K562 (cell line): ENCODE measurements around the gene KDF1. TPM values are rescaled to one million over a fixed set of nuclear protein-coding genes. Genes with fewer than 3 reads are reported as not detected.

Experiments
- ATAC-seq: fragments of 200-7000 bp; cut with Tn5 transposase; 3 replicates; pipeline ENCODE4 v1.9.1; 2020; ENCODE audit warnings: moderate library complexity
- BruUV-seq: library from RNA; stranded (reverse); fragments of 400-500 nt; replicated peaks from 2 replicates; lab custom pipeline; 2021; lab: Mats Ljungman, UMichigan
- CTCF ChIA-PET: fragments of 300-600 bp; formaldehyde crosslinking; extraction: SDS; loops from one replicate; lab custom pipeline; 2021; ENCODE audit warnings: low intra/inter-chr PET ratio; lab: Yijun Ruan, JAX
- POLR2A ChIA-PET: fragments of 300-600, 350-650 bp; sonication (Branson Sonifier 250); formaldehyde crosslinking; extraction: SDS; loops from one replicate; lab custom pipeline; 2021; ENCODE audit warnings: antibody characterized with exemption, inconsistent platforms; lab: Yijun Ruan, JAX
- DNase-seq, 4 experiments: peaks; one replicate each; pipeline versions ENCODE4 v3.0.0 to v3.0.0-alpha.2; 2011 to 2018; ENCODE audit warnings: low spot score in 3 of 4, mixed read lengths in 3 of 4; ENCODE audit errors: extremely low read depth in 1 of 4
- FAIRE-seq: peaks from 2 replicates; lab custom pipeline; 2011; peaks lifted over from hg19 to GRCh38; lab: Jason Lieb, UNC
- H2AFZ ChIP-seq: 2 replicates; pipeline ENCODE4 v1.6.0; 2011; ENCODE audit warnings: low read depth, low read length, control low read depth, inconsistent platforms
- H3K27ac ChIP-seq: fragments of 200-600 bp; 3 replicates; pipeline ENCODE4 v1.8.0; 2011; ENCODE audit warnings: low read depth, mild to moderate bottlenecking, control low read depth, inconsistent platforms, low read length, moderate library complexity, mixed read lengths; ENCODE audit errors: extremely low read depth
- H3K27me3 ChIP-seq, 2 experiments: fragments of 300-600 bp in 1 of 2; 2 replicates in 1 of 2; 3 replicates in 1 of 2; pipeline versions ENCODE4 v1.6.0 to v1.8.0; 2011; ENCODE audit warnings: inconsistent platforms in 2 of 2, low read length in 2 of 2, mild to moderate bottlenecking in 1 of 2, mixed read lengths in 1 of 2, moderate library complexity in 1 of 2; ENCODE audit not compliant: control insufficient read depth in 2 of 2, insufficient read depth in 2 of 2
- H3K36me3 ChIP-seq: fragments of 300-600 bp; 3 replicates; pipeline ENCODE4 v1.8.0; 2011; ENCODE audit warnings: mild to moderate bottlenecking, low read length, inconsistent platforms; ENCODE audit not compliant: control insufficient read depth, insufficient read depth
- H3K4me1 ChIP-seq, 2 experiments: fragments of 200-600 bp in 1 of 2; replicated peaks in 1 of 2; 2 replicates in 1 of 2; 3 replicates in 1 of 2; pipeline versions ENCODE4 v1.5.1 to v1.8.0; 2011; ENCODE audit warnings: inconsistent platforms in 2 of 2, low read length in 2 of 2, mild to moderate bottlenecking in 1 of 2, mixed read lengths in 1 of 2, moderate library complexity in 1 of 2; ENCODE audit not compliant: control insufficient read depth in 2 of 2, insufficient read depth in 2 of 2
- H3K4me2 ChIP-seq: 2 replicates; pipeline ENCODE4 v1.6.1; 2011; ENCODE audit warnings: low read length, control low read depth, inconsistent platforms, mixed read lengths; ENCODE audit not compliant: insufficient read depth
- H3K4me3 ChIP-seq: fragments of 200-600 bp; sonication (generic), shearing (Covaris generic); 2 replicates; pipeline ENCODE4 v1.5.1; 2016; ENCODE audit warnings: control low read depth, inconsistent platforms
- H3K79me2 ChIP-seq: fragments of 200-600 bp; 3 replicates; pipeline ENCODE4 v1.8.0; 2011; ENCODE audit warnings: low read length, inconsistent platforms; ENCODE audit not compliant: control insufficient read depth, insufficient read depth
- H3K9ac ChIP-seq, 2 experiments: 2 replicates each; pipeline versions ENCODE4 v1.6.0 to v1.6.1; 2011; ENCODE audit warnings: low read depth in 2 of 2, low read length in 2 of 2, control low read depth in 1 of 2, inconsistent platforms in 1 of 2, mild to moderate bottlenecking in 1 of 2, mixed read lengths in 1 of 2; ENCODE audit not compliant: insufficient read depth in 1 of 2
- H3K9me1 ChIP-seq: one replicate; pipeline ENCODE4 v1.6.0; 2011; ENCODE audit warnings: inconsistent platforms, mild to moderate bottlenecking, low read length, moderate library complexity; ENCODE audit not compliant: control insufficient read depth, insufficient read depth
- H3K9me3 ChIP-seq: replicated peaks from 2 replicates; pipeline ENCODE4 v1.5.1; 2011; ENCODE audit warnings: low read depth, low read length, inconsistent platforms; ENCODE audit not compliant: control insufficient read depth, insufficient read depth
- H4K20me1 ChIP-seq: replicated peaks from 2 replicates; pipeline ENCODE4 v1.6.1; 2011; ENCODE audit warnings: low read length, inconsistent platforms, mixed read lengths; ENCODE audit not compliant: control insufficient read depth, insufficient read depth
- CREB3 ChIP-seq: fragments of 450-650 bp; conservative IDR thresholded peaks from 2 replicates; pipeline ENCODE4 v1.6.1; 2016; ENCODE audit warnings: missing genetic modification characterization, low read depth, mild to moderate bottlenecking, missing compliant biosample characterization, moderate library complexity
- DMBX1 ChIP-seq: fragments of 250-450 bp; sonication (Bioruptor Pico); IDR thresholded peaks from 2 replicates; pipeline ENCODE4 v1.8.0; 2022; ENCODE audit warnings: inconsistent platforms, mild to moderate bottlenecking, moderate library complexity, borderline replicate concordance
- HNRNPUL1 ChIP-seq: fragments of 200-400 bp; formaldehyde crosslinking; IDR thresholded peaks from 2 replicates; pipeline ENCODE4 v1.6.1; 2017; ENCODE audit warnings: low read length
- KAT8 ChIP-seq: fragments of 450-650 bp; IDR thresholded peaks from 2 replicates; pipeline ENCODE4 v1.6.1; 2016; ENCODE audit warnings: low read depth, mild to moderate bottlenecking
- MCM2 ChIP-seq: fragments of 450-650 bp; IDR thresholded peaks from 2 replicates; pipeline ENCODE4 v1.6.1; 2017; ENCODE audit warnings: low read depth, mild to moderate bottlenecking
- MECOM ChIP-seq: fragments of 250-450 bp; sonication (Bioruptor Pico); IDR thresholded peaks from 2 replicates; pipeline ENCODE4 v1.8.0; 2022; ENCODE audit warnings: inconsistent platforms
- MYC ChIP-seq, 2 experiments: fragments of 250-450 bp in 1 of 2; sonication (Bioruptor Pico) in 1 of 2; IDR thresholded peaks; 2 replicates each; pipeline versions ENCODE4 v1.5.1 to v1.6.1; 2012 to 2021; ENCODE audit warnings: low read depth in 2 of 2, borderline replicate concordance in 1 of 2, improper control_type of control experiment in 1 of 2, low read length in 1 of 2, mild to moderate bottlenecking in 1 of 2, moderate library complexity in 1 of 2
- MYNN ChIP-seq, 2 experiments: sonication (generic); formaldehyde crosslinking in 1 of 2; IDR thresholded peaks; 2 replicates each; pipeline versions ENCODE4 v1.5.0 to v1.6.1; 2016 to 2020; ENCODE audit warnings: antibody characterized with exemption in 1 of 2, missing genetic modification reagents in 1 of 2
- NR1H2 ChIP-seq: sonication (generic); formaldehyde crosslinking; IDR thresholded peaks from 2 replicates; pipeline ENCODE4 v1.4.0; 2020; ENCODE audit warnings: mild to moderate bottlenecking, missing genetic modification reagents
- NR2F6 ChIP-seq: fragments of 450-650 bp; formaldehyde crosslinking; IDR thresholded peaks from 2 replicates; pipeline ENCODE4 v1.4.0; 2020; ENCODE audit warnings: mild to moderate bottlenecking
- SMAD1 ChIP-seq: fragments of 150-350 bp; IDR thresholded peaks from 2 replicates; pipeline ENCODE4 v1.6.1; 2014; ENCODE audit warnings: low read length, low read depth; ENCODE audit not compliant: partially characterized antibody
- TCF7L2 ChIP-seq: fragments of 150-350 bp; IDR thresholded peaks from 2 replicates; pipeline ENCODE4 v1.6.1; 2016; ENCODE audit warnings: low read depth, mild to moderate bottlenecking, low read length, moderate library complexity
- ZNF311 ChIP-seq: fragments of 250-450 bp; sonication (Bioruptor Pico); IDR thresholded peaks from 2 replicates; pipeline ENCODE4 v1.4.0; 2020; ENCODE audit warnings: mild to moderate bottlenecking, moderate library complexity
- ZNF583 ChIP-seq: fragments of 250-450 bp; sonication (Bioruptor Pico); IDR thresholded peaks from 2 replicates; pipeline ENCODE4 v1.4.0; 2020
- WGBS: fragments of 100-300 bp; shearing (Covaris generic); methylation state at CpG from one replicate; pipeline ENCODE4 v1.1.6; 2016; ENCODE audit warnings: low coverage, mixed read lengths; ENCODE audit not compliant: insufficient coverage; ENCODE audit errors: missing lambda C conversion rate; 5-methylcytosine and 5-hydroxymethylcytosine counted together
- in situ Hi-C: fragments of 300-500 bp; cut with MboI; formaldehyde crosslinking; loops from 4 replicates; pipeline ENCODE4 v1.15.0; 2018; ENCODE audit warnings: inconsistent platforms, mixed read lengths
- intact Hi-C: fragments of 100-400 bp; cut with micrococcal nuclease; formaldehyde crosslinking; loops from 2 replicates; pipeline ENCODE4 v1.14.2; 2022
- polyA plus RNA-seq, 8 experiments: library from polyadenylated mRNA; depleted of rRNA in 4 of 8; stranded (reverse) in 5 of 8; unstranded in 3 of 8; fragments of >200 nt; fragmentation: Nextera tagmentation in 2 of 8; fragmentation: Illumina TruSeq in 1 of 8; extraction: Ambion mirVana in 2 of 8; extraction: Trizol in 1 of 8; gene quantifications; 2 replicates each; pipeline versions ENCODE4 v1.2.1 to v1.2.3, GENCODE V29; 2011 to 2014; ENCODE audit warnings: inconsistent platforms in 1 of 8, missing spikeins in 1 of 8
- total RNA-seq, 7 experiments: library from RNA; depleted of rRNA in 6 of 7; stranded (reverse); fragments of >200 nt in 6 of 7; fragmentation: Illumina TruSeq in 2 of 7; extraction: Trizol in 2 of 7; gene quantifications; 2 replicates each; pipeline versions ENCODE4 v1.2.1 to v1.2.3, GENCODE V29; 2011 to 2021; ENCODE audit warnings: low replicate concordance in 1 of 7
- TF ChIP-seq, protein P1 (sequence below): fragments of 250-450 bp; sonication (Bioruptor Pico); IDR thresholded peaks from 2 replicates; pipeline ENCODE4 v1.8.0; 2021; ENCODE audit warnings: moderate library complexity, mild to moderate bottlenecking, inconsistent platforms
- TF ChIP-seq, protein P2 (sequence below): fragments of 250-450 bp; sonication (Bioruptor Pico); IDR thresholded peaks from 2 replicates; pipeline ENCODE4 v1.5.0; 2021

The KDF1 gene
- total and polyA plus RNA-seq, 9 of the 15 experiments (the other 6 are each of a cell fraction or from before 2014, with no cell fraction given) = 0.38 to 1.9 (median 0.83) TPM

- Histone ChIP-seq H2AFZ (no peak overlapping the region), H3K79me2 (peaks cover 67% of the 10 kb centered on the region), H3K9me1 (no peaks in the 10 kb centered on the region), H3K27ac (peak overlapping the region; percentile 15; the same call in 2 of the 3 replicates), H3K4me2 (no peak overlapping the region; the same call in 1 of the 2 replicates)
- no peak for DNase-seq
- 85% methylated on average over 3 of the region's 3 CpGs for WGBS
- ATAC-seq = no peak
- TF ChIP-seq NR2F6 (CRISPR knock-in tag) (no peak), ZNF311 (CRISPR knock-in tag) (no peak), MECOM (CRISPR knock-in tag) (no peak), SMAD1 (no peak), MYNN (IDR thresholded peaks at IDR 0.05) (no peak), MYNN (CRISPR knock-in tag; IDR thresholded peaks at IDR 0.05) (no peak), DMBX1 (CRISPR knock-in tag) (no peak), ZNF583 (CRISPR knock-in tag) (no peak), KAT8 (no peak), CREB3 (tag) (no peak), NR1H2 (CRISPR knock-in tag) (no peak), HNRNPUL1 (no peak), MCM2 (no peak), TCF7L2 (no peak), MYC (IDR thresholded peaks at IDR 0.05; ENCODE audit: low read depth, low read length) (no peak), MYC (CRISPR knock-in tag; IDR thresholded peaks at IDR 0.05; ENCODE audit: borderline replicate concordance, low read depth) (no peak)
- TF ChIP-seq, protein P1, sequence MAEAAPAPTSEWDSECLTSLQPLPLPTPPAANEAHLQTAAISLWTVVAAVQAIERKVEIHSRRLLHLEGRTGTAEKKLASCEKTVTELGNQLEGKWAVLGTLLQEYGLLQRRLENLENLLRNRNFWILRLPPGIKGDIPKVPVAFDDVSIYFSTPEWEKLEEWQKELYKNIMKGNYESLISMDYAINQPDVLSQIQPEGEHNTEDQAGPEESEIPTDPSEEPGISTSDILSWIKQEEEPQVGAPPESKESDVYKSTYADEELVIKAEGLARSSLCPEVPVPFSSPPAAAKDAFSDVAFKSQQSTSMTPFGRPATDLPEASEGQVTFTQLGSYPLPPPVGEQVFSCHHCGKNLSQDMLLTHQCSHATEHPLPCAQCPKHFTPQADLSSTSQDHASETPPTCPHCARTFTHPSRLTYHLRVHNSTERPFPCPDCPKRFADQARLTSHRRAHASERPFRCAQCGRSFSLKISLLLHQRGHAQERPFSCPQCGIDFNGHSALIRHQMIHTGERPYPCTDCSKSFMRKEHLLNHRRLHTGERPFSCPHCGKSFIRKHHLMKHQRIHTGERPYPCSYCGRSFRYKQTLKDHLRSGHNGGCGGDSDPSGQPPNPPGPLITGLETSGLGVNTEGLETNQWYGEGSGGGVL (CRISPR knock-in tag) = no peak
- TF ChIP-seq, protein P2, sequence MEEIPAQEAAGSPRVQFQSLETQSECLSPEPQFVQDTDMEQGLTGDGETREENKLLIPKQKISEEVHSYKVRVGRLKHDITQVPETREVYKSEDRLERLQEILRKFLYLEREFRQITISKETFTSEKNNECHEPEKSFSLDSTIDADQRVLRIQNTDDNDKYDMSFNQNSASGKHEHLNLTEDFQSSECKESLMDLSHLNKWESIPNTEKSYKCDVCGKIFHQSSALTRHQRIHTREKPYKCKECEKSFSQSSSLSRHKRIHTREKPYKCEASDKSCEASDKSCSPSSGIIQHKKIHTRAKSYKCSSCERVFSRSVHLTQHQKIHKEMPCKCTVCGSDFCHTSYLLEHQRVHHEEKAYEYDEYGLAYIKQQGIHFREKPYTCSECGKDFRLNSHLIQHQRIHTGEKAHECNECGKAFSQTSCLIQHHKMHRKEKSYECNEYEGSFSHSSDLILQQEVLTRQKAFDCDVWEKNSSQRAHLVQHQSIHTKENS (CRISPR knock-in tag) = no peak
- TF ChIP-seq, all 486 proteins: peak for 0
- peaks cover 12% of the 10 kb centered on the region for H4K20me1 ChIP-seq
- intact Hi-C loops = no loop called here
- no TSS peak for BruUV-seq
- ChIA-PET CTCF (no interaction called here), POLR2A (interaction anchor here (0.5 to 1.6 kb wide), 6 partner anchors 8 to 648 kb away, joined by 3 to 7 read pairs (median 5); partner anchors contain the start of gene GPATCH3)
- H3K27me3 ChIP-seq = no peaks in the 10 kb centered on the region; a peak in 1 of 5 replicates
- H3K4me1 ChIP-seq = peaks cover 18% of the 10 kb centered on the region in 2 experiments; a peak in 4 of 5 replicates
- in situ Hi-C loops = no loop called here
- peaks cover 60% of the 10 kb centered on the region for H3K36me3 ChIP-seq
- FAIRE-seq = no peak
- no peak overlapping the region; the same call in 1 of the 2 replicates for H3K4me3 ChIP-seq
- peak overlapping the region in 1 of 2 experiments; percentile 1; a peak in 1 of 4 replicates for H3K9ac ChIP-seq
- no peaks in the 10 kb centered on the region for H3K9me3 ChIP-seq
Measured at GRCh38 chr1:26923711-26924110, 36.6 kb downstream of the KDF1 start.
